Lung (tissue), 12 donors: ENCODE measurements around the gene EPHA4. TPM values are rescaled to one million over a fixed set of nuclear protein-coding genes. Genes with fewer than 3 reads are reported as not detected.
A peak's percentile ranks its signal among the peaks of the same experiment; 100 is the strongest.

Experiments
- ATAC-seq: fragments of 200-7000 bp; cut with Tn5 transposase; one replicate; pipeline ENCODE4 v1.9.1; 2020; ENCODE audit warnings: moderate number of reproducible peaks; ENCODE audit not compliant: insufficient read depth, low FRiP score
- DNase-seq, 3 donors: peaks; one replicate each; pipeline ENCODE4 v3.0.0-alpha.2; 2013 to 2017
- H3K27ac ChIP-seq, 2 donors: one replicate each; pipeline ENCODE4 v1.5.1; 2013; ENCODE audit warnings: mild to moderate bottlenecking in 2 of 2, moderate library complexity in 2 of 2, control low read depth in 1 of 2, inconsistent platforms in 1 of 2, low read depth in 1 of 2, low read length in 1 of 2
- H3K27me3 ChIP-seq, 3 donors: one replicate each; pipeline ENCODE4 v1.5.1; 2013; ENCODE audit warnings: low read length in 2 of 3; ENCODE audit not compliant: control insufficient read depth in 3 of 3, insufficient read depth in 3 of 3
- H3K36me3 ChIP-seq, 4 donors: one replicate each; pipeline ENCODE4 v1.5.1; 2013; ENCODE audit warnings: low read length in 4 of 4, mild to moderate bottlenecking in 1 of 4, moderate library complexity in 1 of 4; ENCODE audit not compliant: control insufficient read depth in 4 of 4, insufficient read depth in 4 of 4
- H3K4me1 ChIP-seq, 5 donors: one replicate each; pipeline ENCODE4 v1.5.1; 2013; ENCODE audit warnings: low read length in 5 of 5, mild to moderate bottlenecking in 2 of 5, moderate library complexity in 1 of 5; ENCODE audit not compliant: control insufficient read depth in 5 of 5, insufficient read depth in 5 of 5
- H3K4me3 ChIP-seq: one replicate; pipeline ENCODE4 v1.5.1; 2013; ENCODE audit warnings: mild to moderate bottlenecking, control low read depth, moderate library complexity
- H3K9ac ChIP-seq, 2 donors: one replicate each; pipeline ENCODE4 v1.5.1; 2013; ENCODE audit warnings: low read length in 2 of 2, control low read depth in 1 of 2; ENCODE audit not compliant: insufficient read depth in 1 of 2
- H3K9me3 ChIP-seq, 4 donors: one replicate each; pipeline ENCODE4 v1.5.1; 2013; ENCODE audit warnings: low read length in 3 of 4, mild to moderate bottlenecking in 1 of 4, moderate library complexity in 1 of 4; ENCODE audit not compliant: control insufficient read depth in 4 of 4, insufficient read depth in 3 of 4
- WGBS, 2 donors: extraction: QIAGEN DNeasy Blood & Tissue Kit; methylation state at CpG; one replicate each; pipeline ENCODE4 v1.1.7; 2013; 5-methylcytosine and 5-hydroxymethylcytosine counted together
- polyA plus RNA-seq, 2 donors: library from polyadenylated mRNA; stranded (reverse); fragments of 200-250 nt; gene quantifications; one replicate each; pipeline ENCODE4 v1.2.1, GENCODE V29; 2013
- total RNA-seq, 2 donors: library from RNA; depleted of rRNA in 1 of 2; stranded (reverse); fragments of >200 nt in 1 of 2; gene quantifications; one replicate each; pipeline ENCODE4 v1.2.1, GENCODE V29; 2014 to 2021
- TF ChIP-seq, protein P1 (sequence below): IDR thresholded peaks from 2 replicates; pipeline ENCODE4 v1.5.1; 2012; ENCODE audit warnings: mild to moderate bottlenecking; ENCODE audit errors: control extremely low read depth, extremely low read depth
- donor health status: control.
- donor health status: control.
- donor health status: Bipolar disorder and iron deficiency.
- donor health status: healthy.
- donor health status: DM: yes; HTN: yes; CAD: no.

The EPHA4 gene
- total and polyA plus RNA-seq, 4 donors, result 2.5 to 28.8 (median 14.7) TPM

GRCh38 chr2:221614274-221614673 lies 42.2 kb upstream of the EPHA4 start:
- H3K27me3 ChIP-seq, result peaks cover 0 to 2% (median 0%) of the 10 kb centered on the region in 3 donors
- WGBS, 2 donors, result 46 to 67% methylated on average over 6 of the region's 6 CpGs
- H3K9me3 ChIP-seq, result no peaks in the 10 kb centered on the region
- H3K27ac ChIP-seq, result no peak overlapping the region
- H3K9ac ChIP-seq, result no peak overlapping the region
- H3K4me1 ChIP-seq, result peaks cover 0 to 9% (median 2%) of the 10 kb centered on the region in 5 donors
- peak in 1 of 3 donors; percentile 35 for DNase-seq
- ATAC-seq, result peak; percentile 72
- no peaks in the 10 kb centered on the region for H3K36me3 ChIP-seq
- TF ChIP-seq, protein P1, sequence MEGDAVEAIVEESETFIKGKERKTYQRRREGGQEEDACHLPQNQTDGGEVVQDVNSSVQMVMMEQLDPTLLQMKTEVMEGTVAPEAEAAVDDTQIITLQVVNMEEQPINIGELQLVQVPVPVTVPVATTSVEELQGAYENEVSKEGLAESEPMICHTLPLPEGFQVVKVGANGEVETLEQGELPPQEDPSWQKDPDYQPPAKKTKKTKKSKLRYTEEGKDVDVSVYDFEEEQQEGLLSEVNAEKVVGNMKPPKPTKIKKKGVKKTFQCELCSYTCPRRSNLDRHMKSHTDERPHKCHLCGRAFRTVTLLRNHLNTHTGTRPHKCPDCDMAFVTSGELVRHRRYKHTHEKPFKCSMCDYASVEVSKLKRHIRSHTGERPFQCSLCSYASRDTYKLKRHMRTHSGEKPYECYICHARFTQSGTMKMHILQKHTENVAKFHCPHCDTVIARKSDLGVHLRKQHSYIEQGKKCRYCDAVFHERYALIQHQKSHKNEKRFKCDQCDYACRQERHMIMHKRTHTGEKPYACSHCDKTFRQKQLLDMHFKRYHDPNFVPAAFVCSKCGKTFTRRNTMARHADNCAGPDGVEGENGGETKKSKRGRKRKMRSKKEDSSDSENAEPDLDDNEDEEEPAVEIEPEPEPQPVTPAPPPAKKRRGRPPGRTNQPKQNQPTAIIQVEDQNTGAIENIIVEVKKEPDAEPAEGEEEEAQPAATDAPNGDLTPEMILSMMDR, result no peak
- no peak overlapping the region for H3K4me3 ChIP-seq

DNA sequence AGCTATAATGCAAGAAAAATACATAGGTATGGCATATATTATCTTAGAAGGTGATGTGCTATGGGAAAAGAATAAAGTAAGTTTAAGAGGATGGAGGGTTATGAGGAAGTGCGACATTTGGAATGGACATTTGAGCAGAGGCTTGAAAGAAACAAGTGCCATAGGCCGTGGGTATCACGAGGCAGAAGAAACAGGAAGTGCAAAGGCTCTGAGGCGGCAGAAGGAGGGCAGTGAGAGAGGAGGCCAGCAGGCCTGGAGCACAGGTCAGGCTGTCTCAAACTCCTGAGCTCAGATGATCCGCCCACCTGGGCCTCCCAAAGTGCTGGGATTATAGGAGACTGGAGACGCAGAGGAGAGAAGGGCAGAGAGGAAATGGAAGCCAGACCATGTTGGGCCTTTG lies 40.7 kb upstream of the EPHA4 start:
- ATAC-seq (no peak), DNase-seq (no peak)
- WGBS, 2 donors, result 87 to 90% methylated on average over 6 of the region's 6 CpGs
- H3K27me3 ChIP-seq, result peaks cover 0 to 2% (median 0%) of the 10 kb centered on the region in 3 donors
- TF ChIP-seq, protein P1, result no peak
- no peaks in the 10 kb centered on the region for H3K36me3 ChIP-seq
- H3K4me3 ChIP-seq, result no peak overlapping the region
- no peaks in the 10 kb centered on the region for H3K9me3 ChIP-seq
- H3K4me1 ChIP-seq, result peaks cover 0 to 9% (median 2%) of the 10 kb centered on the region in 5 donors
- H3K27ac ChIP-seq, result no peak overlapping the region
- no peak overlapping the region for H3K9ac ChIP-seq

DNA sequence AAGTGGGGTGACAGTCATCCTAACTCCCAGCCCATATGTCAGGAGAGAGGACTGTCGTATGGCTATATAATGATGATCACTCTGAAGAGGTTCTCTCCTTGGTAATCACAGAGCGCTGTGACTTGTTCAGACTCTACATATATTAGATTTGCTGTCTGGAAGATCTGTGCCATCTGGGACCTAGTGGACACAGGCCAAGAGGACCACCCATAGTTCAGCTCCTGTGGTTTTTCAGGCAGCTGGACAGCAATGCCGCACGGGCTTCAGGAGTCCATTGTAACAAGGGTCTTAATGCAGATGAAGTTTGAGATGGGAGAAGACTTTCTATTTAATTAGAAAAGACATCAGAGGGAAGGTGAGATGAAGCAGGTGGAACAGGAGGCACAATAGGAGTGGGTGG lies 40.1 kb upstream of the EPHA4 start:
- H3K4me1 ChIP-seq, result peaks cover 0 to 9% (median 2%) of the 10 kb centered on the region in 5 donors
- WGBS, 2 donors, result 66 to 70% methylated on average over 4 of the region's 4 CpGs
- ATAC-seq (no peak), DNase-seq (peak; percentile 73 to 76 (median 75))
- H3K4me3 ChIP-seq, result no peak overlapping the region
- TF ChIP-seq, protein P1, result no peak
- H3K27me3 ChIP-seq, result peaks cover 0 to 2% (median 0%) of the 10 kb centered on the region in 3 donors
- no peaks in the 10 kb centered on the region for H3K36me3 ChIP-seq
- H3K27ac ChIP-seq, result no peak overlapping the region
- no peak overlapping the region for H3K9ac ChIP-seq
- no peaks in the 10 kb centered on the region for H3K9me3 ChIP-seq

DNA sequence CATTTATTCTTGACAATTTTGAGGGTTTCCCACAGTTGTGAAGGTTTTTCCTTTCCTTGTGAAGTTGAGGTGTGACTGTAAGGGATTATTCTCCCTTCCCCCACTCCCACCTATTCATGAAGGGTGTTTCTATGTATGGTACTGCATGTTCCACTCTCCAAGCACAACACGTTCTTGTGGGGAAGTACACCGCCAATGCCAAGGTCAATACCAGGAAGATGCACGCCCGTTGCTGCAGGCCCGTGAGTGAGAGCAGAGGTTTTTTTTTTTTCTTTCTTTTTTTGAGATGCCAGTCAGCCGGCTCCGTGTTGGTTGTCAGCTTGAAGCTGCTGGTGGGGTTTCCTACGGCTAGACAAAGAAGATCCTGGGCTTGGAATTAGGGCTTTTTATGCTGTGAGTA lies 38.6 kb upstream of the EPHA4 start:
- H3K27ac ChIP-seq, result no peak overlapping the region
- no peak overlapping the region for H3K9ac ChIP-seq
- TF ChIP-seq, protein P1, result no peak
- DNase-seq (peak in 1 of 3 donors; percentile 11), ATAC-seq (no peak)
- 47 to 61% methylated on average over 8 of the region's 8 CpGs for WGBS, 2 donors
- no peaks in the 10 kb centered on the region for H3K9me3 ChIP-seq
- no peaks in the 10 kb centered on the region for H3K36me3 ChIP-seq
- H3K4me3 ChIP-seq, result no peak overlapping the region
- H3K27me3 ChIP-seq, result peaks cover 0 to 2% (median 0%) of the 10 kb centered on the region in 3 donors
- peaks cover 0 to 9% (median 2%) of the 10 kb centered on the region in 5 donors for H3K4me1 ChIP-seq
